HG03571 (cell line): Measurements from ENCODE around the gene FHIT.

Experiments
- ATAC-seq: cut with Tn5 transposase; IDR thresholded peaks from one replicate; pipeline ENCODE4 v1.9.1; 2021; ENCODE audit not compliant: unreplicated experiment

The FHIT gene

GRCh38 chr3:60313231-60313798 lies 937.9 kb downstream of the FHIT start:
- ATAC-seq: no peak

- ATAC-seq: no peak
Measured at GRCh38 chr3:60309539-60310268, 941.5 kb downstream of the FHIT start.

DNA sequence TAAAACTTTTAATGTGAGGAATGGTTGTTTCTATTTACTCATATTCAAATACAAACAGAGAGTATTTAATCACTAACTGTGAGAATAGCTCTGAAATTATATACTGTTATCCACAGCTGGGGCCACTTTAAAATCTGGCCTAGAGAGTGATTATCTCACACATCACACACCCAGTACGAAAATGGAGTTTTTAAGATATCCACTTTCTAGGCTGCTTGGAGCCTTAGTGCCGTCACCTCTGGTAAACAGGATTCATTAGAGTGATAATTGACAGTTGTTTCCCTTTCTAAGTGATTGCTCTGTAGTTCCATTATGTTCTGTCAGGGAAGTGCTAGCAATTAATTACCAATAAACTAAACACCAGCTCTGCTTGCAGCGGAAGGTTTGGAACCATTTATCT lies 942.4 kb downstream of the FHIT start:
- no peak for ATAC-seq

- no peak for ATAC-seq
Measured at GRCh38 chr3:60307562-60308199, 943.6 kb downstream of the FHIT start.

GRCh38 chr3:60304112-60304511 lies 947.1 kb downstream of the FHIT start:
- ATAC-seq: no peak

- ATAC-seq: no peak
Measured at GRCh38 chr3:60303160-60303559, 948.1 kb downstream of the FHIT start.

DNA sequence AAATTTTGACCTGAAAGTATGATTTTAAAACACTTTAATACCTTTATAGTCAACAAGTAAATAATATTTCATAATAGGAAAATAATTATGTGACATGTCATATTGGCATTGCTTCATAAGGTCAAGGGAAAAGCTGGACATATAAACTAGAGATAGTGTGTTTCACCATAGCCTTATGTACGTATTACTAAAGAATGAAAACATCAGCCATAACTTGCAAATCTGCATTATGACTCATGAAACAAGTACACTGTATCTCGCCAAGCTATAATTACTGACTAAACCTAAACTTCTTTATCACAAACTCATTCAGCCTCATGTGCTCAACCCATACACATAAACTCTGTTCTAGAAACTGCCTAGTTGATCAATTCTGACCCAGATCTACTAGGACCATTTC lies 950.1 kb downstream of the FHIT start:
- no peak for ATAC-seq

- ATAC-seq: no peak
Measured at GRCh38 chr3:60298141-60298540, 953.1 kb downstream of the FHIT start.

DNA sequence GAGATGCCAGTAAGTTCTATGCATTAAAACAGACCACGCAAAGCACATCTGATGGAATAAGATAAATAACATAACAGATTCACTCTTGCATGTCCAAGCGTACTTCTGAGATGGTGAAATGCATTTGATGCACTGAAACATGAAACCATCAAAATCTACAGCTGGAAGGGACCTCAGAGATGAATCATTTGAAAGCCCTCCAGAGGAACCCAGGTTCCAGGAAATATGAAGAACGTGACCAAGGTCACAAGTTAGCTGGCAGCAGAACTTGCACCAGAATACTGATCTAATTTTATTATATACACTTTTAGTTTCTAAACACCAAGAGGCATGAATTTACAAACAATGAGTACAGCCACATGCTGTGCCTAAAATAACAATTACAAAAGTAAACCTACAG lies 957.1 kb downstream of the FHIT start:
- no peak for ATAC-seq

GRCh38 chr3:60291115-60291514 lies 960.1 kb downstream of the FHIT start:
- ATAC-seq: no peak

- ATAC-seq: no peak
Measured at GRCh38 chr3:60290122-60290492, 961.1 kb downstream of the FHIT start.

- ATAC-seq: no peak
Measured at GRCh38 chr3:60289341-60290121, 961.7 kb downstream of the FHIT start.

DNA sequence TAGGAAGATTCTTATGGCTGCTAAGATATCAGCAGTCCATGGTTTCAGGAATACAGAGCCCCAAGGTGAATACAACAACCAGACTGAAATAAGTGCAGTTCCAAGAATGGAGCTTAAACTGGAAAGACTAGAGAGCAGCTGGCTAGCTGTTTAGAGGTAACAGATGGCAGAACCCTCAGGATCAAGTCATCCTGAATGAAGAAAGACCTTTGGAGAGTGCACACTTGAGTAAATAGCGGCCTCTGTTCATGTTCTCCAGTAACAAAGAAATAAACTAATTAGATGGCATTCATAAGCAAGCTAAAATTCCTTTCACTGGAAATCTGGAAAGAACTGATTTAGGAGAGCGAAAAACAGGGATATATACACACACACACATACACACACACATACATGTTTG lies 968.4 kb downstream of the FHIT start:
- no peak for ATAC-seq

DNA sequence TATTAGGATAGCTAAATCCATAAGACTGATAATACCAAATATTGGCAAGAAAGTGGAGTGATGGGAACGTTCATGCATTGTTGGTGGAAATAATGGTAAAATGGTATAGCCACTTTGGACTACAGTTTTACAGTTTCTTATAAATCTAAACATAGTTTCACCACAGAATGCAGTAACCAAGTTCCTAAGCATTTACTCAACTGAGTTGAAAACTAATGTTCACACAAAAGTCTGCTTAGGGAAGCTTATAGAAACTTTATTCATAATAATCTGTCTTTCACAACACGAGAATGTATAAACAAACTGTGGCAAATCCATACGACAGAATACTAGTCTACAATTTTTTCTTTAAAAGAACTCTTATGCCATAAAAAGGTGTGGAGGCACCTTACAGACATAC lies 969.3 kb downstream of the FHIT start:
- no peak for ATAC-seq

- ATAC-seq: no peak
Measured at GRCh38 chr3:60277361-60277800, 973.9 kb downstream of the FHIT start.

- ATAC-seq: no peak
Measured at GRCh38 chr3:60276615-60277014, 974.6 kb downstream of the FHIT start.

- ATAC-seq: no peak
Measured at GRCh38 chr3:60274646-60275045, 976.6 kb downstream of the FHIT start.

DNA sequence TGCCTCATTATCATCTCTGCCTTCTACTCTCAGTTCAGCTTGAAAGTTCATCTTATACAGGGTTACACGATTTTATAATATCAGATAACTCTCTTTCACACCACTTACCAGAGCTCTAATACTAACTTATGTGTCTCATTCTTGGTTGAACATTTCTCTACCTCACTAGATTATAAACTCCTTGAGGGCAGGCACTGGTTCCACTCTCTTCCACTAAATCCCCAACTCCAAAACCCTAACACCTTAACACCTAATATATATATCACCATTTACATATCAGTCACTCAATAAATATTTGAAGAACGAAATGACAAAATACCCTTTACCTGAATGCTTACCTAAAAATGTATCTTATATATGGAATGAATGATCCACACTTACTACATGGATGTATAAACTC lies 977.2 kb downstream of the FHIT start:
- no peak for ATAC-seq

GRCh38 chr3:60269829-60270266 lies 981.4 kb downstream of the FHIT start:
- no peak for ATAC-seq

GRCh38 chr3:60269377-60269776 lies 981.9 kb downstream of the FHIT start:
- no peak for ATAC-seq

DNA sequence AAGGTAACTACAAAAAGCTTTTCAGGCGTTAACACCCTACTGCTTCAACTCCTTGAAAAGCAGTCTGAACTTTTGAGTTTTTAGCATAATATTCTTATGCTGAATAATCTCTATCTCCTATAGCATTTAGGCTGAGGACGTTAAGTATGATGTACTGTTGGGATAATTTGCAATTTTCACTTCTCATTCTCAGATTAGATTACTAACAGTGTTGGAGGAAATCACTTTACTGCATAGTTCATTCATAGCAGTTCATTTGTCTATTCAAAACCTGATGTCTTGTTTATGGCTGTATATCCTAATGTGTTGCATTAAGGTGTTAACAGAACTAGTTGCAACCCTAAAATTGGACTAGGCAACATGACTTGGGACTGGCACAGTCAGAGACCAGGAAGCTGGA lies 983.1 kb downstream of the FHIT start:
- ATAC-seq: no peak

DNA sequence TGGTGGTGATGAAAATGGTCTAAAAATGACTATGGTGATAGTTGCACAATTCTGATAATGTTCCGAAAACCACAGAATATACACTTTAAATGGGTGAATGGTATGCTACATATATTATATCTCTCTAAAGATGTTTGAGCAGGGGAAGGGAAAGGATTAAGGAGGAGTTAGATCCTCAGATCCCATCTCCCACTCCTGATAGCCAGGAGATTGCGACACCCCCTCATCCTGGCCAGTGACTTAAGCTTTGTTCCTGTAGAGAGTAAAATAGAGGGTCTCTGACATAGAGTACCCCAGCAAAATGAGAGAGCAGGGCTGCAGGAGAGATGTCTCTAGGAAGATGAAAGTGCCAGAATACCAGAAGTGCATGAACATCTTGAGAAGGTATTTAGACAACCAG lies 984.8 kb downstream of the FHIT start:
- no peak for ATAC-seq
